OCI-LY7 (cell line): ENCODE measurements around the gene PCK1.

Experiments
- EZH2phosphoT487 ChIP-seq: fragments of 200-600 bp; sonication (generic); IDR thresholded peaks from 2 replicates; pipeline ENCODE4 v1.6.1; 2018; ENCODE audit warnings: low read depth, borderline replicate concordance, mild to moderate bottlenecking, mixed run types, antibody characterized with exemption, low read length, moderate library complexity, mixed read lengths
- TF ChIP-seq, protein P1 (sequence below): fragments of 200-600 bp; sonication (generic); conservative IDR thresholded peaks from 2 replicates; pipeline ENCODE4 v1.5.1; 2014; ENCODE audit warnings: mild to moderate bottlenecking, antibody characterized with exemption, low read length, moderate library complexity, mixed read lengths

DNA sequence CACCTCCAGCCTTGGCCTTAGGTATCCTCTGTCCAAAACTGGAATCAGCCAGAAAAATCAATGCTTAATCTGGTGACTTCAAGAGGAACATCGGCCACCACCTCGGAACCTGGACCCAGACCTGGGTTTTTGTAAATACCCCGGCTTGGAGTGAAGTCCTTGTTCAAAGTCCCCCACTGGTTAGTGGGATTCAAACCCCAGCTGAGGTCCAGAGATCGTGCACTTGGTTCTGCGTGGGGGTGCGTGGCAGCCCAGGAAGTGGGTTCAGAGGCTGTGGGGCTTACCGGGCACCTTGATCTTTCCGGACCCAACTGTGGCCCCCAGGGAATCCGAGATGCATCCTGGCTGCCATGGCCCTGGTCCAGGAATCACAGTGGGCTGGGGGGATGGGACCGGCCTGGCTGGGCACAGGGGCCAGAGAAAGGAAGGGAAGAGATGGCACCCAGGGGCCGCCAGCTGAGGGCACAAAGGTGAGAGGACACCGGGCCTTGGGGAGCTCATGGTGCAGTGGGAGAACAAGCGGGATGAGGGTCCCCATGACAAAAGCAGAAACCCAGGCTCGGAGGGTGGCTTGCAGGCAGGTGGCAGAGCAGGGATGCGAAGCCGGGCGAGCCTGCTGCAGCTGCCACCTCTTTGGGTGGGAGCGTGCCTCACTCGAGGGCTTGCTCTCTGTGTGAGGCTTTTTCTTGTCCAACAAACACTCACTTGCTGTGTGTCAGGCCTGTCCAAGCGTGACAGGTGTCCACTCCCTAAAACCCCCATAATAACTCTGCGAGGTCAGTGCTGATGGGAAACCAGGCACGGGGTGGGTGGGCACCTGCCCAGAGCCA is 31.6 kb downstream of the PCK1 start:
- TF ChIP-seq, protein P1, sequence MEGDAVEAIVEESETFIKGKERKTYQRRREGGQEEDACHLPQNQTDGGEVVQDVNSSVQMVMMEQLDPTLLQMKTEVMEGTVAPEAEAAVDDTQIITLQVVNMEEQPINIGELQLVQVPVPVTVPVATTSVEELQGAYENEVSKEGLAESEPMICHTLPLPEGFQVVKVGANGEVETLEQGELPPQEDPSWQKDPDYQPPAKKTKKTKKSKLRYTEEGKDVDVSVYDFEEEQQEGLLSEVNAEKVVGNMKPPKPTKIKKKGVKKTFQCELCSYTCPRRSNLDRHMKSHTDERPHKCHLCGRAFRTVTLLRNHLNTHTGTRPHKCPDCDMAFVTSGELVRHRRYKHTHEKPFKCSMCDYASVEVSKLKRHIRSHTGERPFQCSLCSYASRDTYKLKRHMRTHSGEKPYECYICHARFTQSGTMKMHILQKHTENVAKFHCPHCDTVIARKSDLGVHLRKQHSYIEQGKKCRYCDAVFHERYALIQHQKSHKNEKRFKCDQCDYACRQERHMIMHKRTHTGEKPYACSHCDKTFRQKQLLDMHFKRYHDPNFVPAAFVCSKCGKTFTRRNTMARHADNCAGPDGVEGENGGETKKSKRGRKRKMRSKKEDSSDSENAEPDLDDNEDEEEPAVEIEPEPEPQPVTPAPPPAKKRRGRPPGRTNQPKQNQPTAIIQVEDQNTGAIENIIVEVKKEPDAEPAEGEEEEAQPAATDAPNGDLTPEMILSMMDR, result no peak
- TF ChIP-seq EZH2phosphoT487, result no peak
